T-helper 1 cell treated with Interleukin-12 subunit alpha and Interleukin-12 subunit beta and Interleukin-4 antibody, amounts not matched to agents 30 μg/mL and 1 μg/mL, for 36 hours (primary cell): ENCODE measurements around the gene SAMM50.

Experiments used
- H3K27ac Mint-ChIP-seq: one replicate; pipeline ENCODE4 v1.8.0; 2021; ENCODE audit warnings: mild to moderate bottlenecking, mixed read lengths
- H3K27me3 Mint-ChIP-seq: one replicate; pipeline ENCODE4 v1.8.0; 2021; ENCODE audit warnings: low read depth, mixed read lengths
- H3K36me3 Mint-ChIP-seq: one replicate; pipeline ENCODE4 v1.8.0; 2021; ENCODE audit warnings: low read depth, mixed read lengths
- H3K4me1 Mint-ChIP-seq: one replicate; pipeline ENCODE4 v1.8.0; 2021; ENCODE audit warnings: low read depth, mixed read lengths
- H3K4me3 Mint-ChIP-seq: one replicate; pipeline ENCODE4 v1.8.0; 2021; ENCODE audit warnings: mild to moderate bottlenecking, moderate library complexity, mixed read lengths
- H3K9me3 Mint-ChIP-seq: one replicate; pipeline ENCODE4 v1.8.0; 2021; ENCODE audit warnings: mixed read lengths

Gene SAMM50

GRCh38 chr22:43926349-43926710, 28.9 kb upstream of the SAMM50 start:
- peaks cover 6% of the 10 kb centered on the region for H3K4me1 Mint-ChIP-seq
- H3K36me3 Mint-ChIP-seq, result no peaks in the 10 kb centered on the region
- peaks cover 18% of the 10 kb centered on the region for H3K27me3 Mint-ChIP-seq
- no peak overlapping the region for H3K27ac Mint-ChIP-seq
- no peak overlapping the region for H3K4me3 Mint-ChIP-seq
- no peaks in the 10 kb centered on the region for H3K9me3 Mint-ChIP-seq

GRCh38 chr22:43928468-43928867, 26.8 kb upstream of the SAMM50 start:
- no peaks in the 10 kb centered on the region for H3K9me3 Mint-ChIP-seq
- H3K4me1 Mint-ChIP-seq, result no peaks in the 10 kb centered on the region
- H3K36me3 Mint-ChIP-seq, result no peaks in the 10 kb centered on the region
- peaks cover 14% of the 10 kb centered on the region for H3K27me3 Mint-ChIP-seq
- no peak overlapping the region for H3K27ac Mint-ChIP-seq
- no peak overlapping the region for H3K4me3 Mint-ChIP-seq

- H3K4me3 Mint-ChIP-seq, result no peak overlapping the region
- peaks cover 14% of the 10 kb centered on the region for H3K27me3 Mint-ChIP-seq
- H3K9me3 Mint-ChIP-seq, result no peaks in the 10 kb centered on the region
- H3K4me1 Mint-ChIP-seq, result no peaks in the 10 kb centered on the region
- no peaks in the 10 kb centered on the region for H3K36me3 Mint-ChIP-seq
- H3K27ac Mint-ChIP-seq, result no peak overlapping the region
Observed at GRCh38 chr22:43928908-43929307, 26.3 kb upstream of the SAMM50 start.

- no peaks in the 10 kb centered on the region for H3K4me1 Mint-ChIP-seq
- no peak overlapping the region for H3K4me3 Mint-ChIP-seq
- no peak overlapping the region for H3K27ac Mint-ChIP-seq
- no peaks in the 10 kb centered on the region for H3K9me3 Mint-ChIP-seq
- H3K27me3 Mint-ChIP-seq, result peaks cover 3% of the 10 kb centered on the region
- no peaks in the 10 kb centered on the region for H3K36me3 Mint-ChIP-seq
Observed at GRCh38 chr22:43931771-43932170, 23.5 kb upstream of the SAMM50 start.

GRCh38 chr22:43941449-43941848, 13.8 kb upstream of the SAMM50 start:
- no peaks in the 10 kb centered on the region for H3K4me1 Mint-ChIP-seq
- H3K27ac Mint-ChIP-seq, result no peak overlapping the region
- H3K27me3 Mint-ChIP-seq, result no peaks in the 10 kb centered on the region

GRCh38 chr22:43944670-43945430, 10.4 kb upstream of the SAMM50 start:
- Mint-ChIP-seq H3K27me3 (no peaks in the 10 kb centered on the region), H3K4me3 (no peak overlapping the region), H3K4me1 (no peaks in the 10 kb centered on the region), H3K27ac (no peak overlapping the region), H3K9me3 (no peaks in the 10 kb centered on the region), H3K36me3 (no peaks in the 10 kb centered on the region)

More at GRCh38 chr22:43941449-43941848, 13.8 kb upstream of the SAMM50 start:
- H3K9me3 Mint-ChIP-seq, result no peaks in the 10 kb centered on the region
- no peak overlapping the region for H3K4me3 Mint-ChIP-seq
- no peaks in the 10 kb centered on the region for H3K36me3 Mint-ChIP-seq

- H3K9me3 Mint-ChIP-seq, result no peaks in the 10 kb centered on the region
Observed at GRCh38 chr22:43945632-43946383, 9.4 kb upstream of the SAMM50 start.

GRCh38 chr22:43946384-43946667, 8.9 kb upstream of the SAMM50 start:
- Mint-ChIP-seq H3K36me3 (no peaks in the 10 kb centered on the region), H3K27ac (no peak overlapping the region), H3K9me3 (no peaks in the 10 kb centered on the region), H3K4me3 (no peak overlapping the region), H3K4me1 (no peaks in the 10 kb centered on the region), H3K27me3 (no peaks in the 10 kb centered on the region)

More at GRCh38 chr22:43945632-43946383, 9.4 kb upstream of the SAMM50 start:
- no peaks in the 10 kb centered on the region for H3K27me3 Mint-ChIP-seq
- no peaks in the 10 kb centered on the region for H3K4me1 Mint-ChIP-seq
- H3K27ac Mint-ChIP-seq, result no peak overlapping the region
- H3K4me3 Mint-ChIP-seq, result no peak overlapping the region
- H3K36me3 Mint-ChIP-seq, result no peaks in the 10 kb centered on the region

- Mint-ChIP-seq H3K9me3 (no peaks in the 10 kb centered on the region), H3K4me3 (no peak overlapping the region), H3K36me3 (no peaks in the 10 kb centered on the region), H3K27ac (no peak overlapping the region), H3K27me3 (no peaks in the 10 kb centered on the region), H3K4me1 (peaks cover 2% of the 10 kb centered on the region)
Observed at GRCh38 chr22:43948836-43949406, 6.3 kb upstream of the SAMM50 start.

GRCh38 chr22:43951391-43951790, 3.9 kb upstream of the SAMM50 start:
- no peak overlapping the region for H3K27ac Mint-ChIP-seq
- H3K9me3 Mint-ChIP-seq, result no peaks in the 10 kb centered on the region
- H3K36me3 Mint-ChIP-seq, result peaks cover 1% of the 10 kb centered on the region
- H3K4me3 Mint-ChIP-seq, result no peak overlapping the region
- H3K4me1 Mint-ChIP-seq, result peaks cover 17% of the 10 kb centered on the region
- no peaks in the 10 kb centered on the region for H3K27me3 Mint-ChIP-seq

GRCh38 chr22:43951966-43952365, 3.3 kb upstream of the SAMM50 start:
- H3K36me3 Mint-ChIP-seq, result peaks cover 3% of the 10 kb centered on the region
- no peak overlapping the region for H3K27ac Mint-ChIP-seq
- peaks cover 19% of the 10 kb centered on the region for H3K4me1 Mint-ChIP-seq
- no peaks in the 10 kb centered on the region for H3K27me3 Mint-ChIP-seq
- no peak overlapping the region for H3K4me3 Mint-ChIP-seq
- no peaks in the 10 kb centered on the region for H3K9me3 Mint-ChIP-seq

- H3K27ac Mint-ChIP-seq, result peak overlapping the region; percentile 93
- no peaks in the 10 kb centered on the region for H3K27me3 Mint-ChIP-seq
- peaks cover 24% of the 10 kb centered on the region for H3K4me1 Mint-ChIP-seq
Observed at GRCh38 chr22:43953988-43954785, 1.1 kb upstream of the SAMM50 start.

GRCh38 chr22:43955883-43956782, 891 bp downstream of the SAMM50 start:
- peaks cover 24% of the 10 kb centered on the region for H3K4me1 Mint-ChIP-seq
- peaks cover 3% of the 10 kb centered on the region for H3K36me3 Mint-ChIP-seq
- H3K4me3 Mint-ChIP-seq, result peak overlapping the region; percentile 95
- peak overlapping the region; percentile 93 for H3K27ac Mint-ChIP-seq
- H3K9me3 Mint-ChIP-seq, result no peaks in the 10 kb centered on the region
- no peaks in the 10 kb centered on the region for H3K27me3 Mint-ChIP-seq

More at GRCh38 chr22:43953988-43954785, 1.1 kb upstream of the SAMM50 start:
- Mint-ChIP-seq H3K9me3 (no peaks in the 10 kb centered on the region), H3K36me3 (peaks cover 3% of the 10 kb centered on the region), H3K4me3 (peak overlapping the region; percentile 95)
